Gastrocnemius medialis (tissue), 4 donors: ENCODE results near the gene ZKSCAN4. TPM values are rescaled to one million over a fixed set of nuclear protein-coding genes. Genes with fewer than 3 reads are reported as not detected.

ENCODE experiments used
- ATAC-seq, 2 donors: fragments of 150-250 bp; one replicate each; pipeline ENCODE4 v1.9.1; 2016
- DNase-seq, 2 donors: peaks; one replicate each; pipeline ENCODE4 v3.0.0-alpha.2; 2019
- H3K27ac ChIP-seq, 4 donors: fragments of 200-600 bp; sonication (generic); 1 replicate in 1 of 4; 2 replicates in 3 of 4; pipeline ENCODE4 v1.5.1; 2016 to 2018; ENCODE audit warnings: mild to moderate bottlenecking in 2 of 4, moderate library complexity in 1 of 4
- H3K27me3 ChIP-seq, 3 donors: fragments of 200-600 bp; sonication (generic) in 2 of 3; 1 replicate in 1 of 3; 2 replicates in 2 of 3; pipeline versions ENCODE4 v1.5.1 to v1.6.0; 2016 to 2019; ENCODE audit warnings: mild to moderate bottlenecking in 1 of 3, moderate library complexity in 1 of 3
- H3K36me3 ChIP-seq, 2 donors: fragments of 200-600 bp; sonication (generic) in 1 of 2; one replicate each; pipeline ENCODE4 v1.5.1; 2017 to 2018
- H3K4me1 ChIP-seq, 2 donors: fragments of 200-600 bp; sonication (generic) in 1 of 2; one replicate each; pipeline ENCODE4 v1.5.1; 2016 to 2017; ENCODE audit warnings: mild to moderate bottlenecking in 2 of 2
- H3K4me3 ChIP-seq, 4 donors: fragments of 200-600 bp; sonication (generic) in 3 of 4; 1 replicate in 1 of 4; 2 replicates in 3 of 4; pipeline ENCODE4 v1.5.1; 2016 to 2019; ENCODE audit warnings: mild to moderate bottlenecking in 2 of 4
- H3K9me3 ChIP-seq, 3 donors: fragments of 200-600 bp; sonication (generic) in 2 of 3; 1 replicate in 1 of 3; 2 replicates in 2 of 3; pipeline ENCODE4 v1.5.1; 2016 to 2019
- POLR2A ChIP-seq, 2 donors: fragments of 450-650 bp; IDR thresholded peaks; one replicate each; pipeline ENCODE4 v1.6.1; 2017; ENCODE audit warnings: antibody characterized with exemption in 2 of 2, mild to moderate bottlenecking in 2 of 2, moderate library complexity in 2 of 2
- in situ Hi-C, 4 donors: fragments of 200-750 bp; cut with MboI; loops; one replicate each; pipeline versions ENCODE4 v1.15.0 to v1.8.0; 2017; ENCODE audit warnings: low sequenced_read_pairs in 4 of 4
- intact Hi-C: fragments of 100-400 bp; cut with DNase I; formaldehyde crosslinking; loops from one replicate; pipeline ENCODE4 v1.15.1; 2023; ENCODE audit warnings: low total_unique reads
- total RNA-seq, 4 donors: library from RNA; depleted of rRNA; stranded (reverse); fragments of >200 nt; gene quantifications; one replicate each; pipeline versions ENCODE4 v1.1.0 to v1.2.3, GENCODE V29; 2016
- TF ChIP-seq, protein P1 (sequence below), 5 experiments: fragments of 450-650 bp in 3 of 5; fragments of 200-600 bp in 2 of 5; sonication (generic) in 2 of 5; IDR thresholded peaks in 4 of 5; conservative IDR thresholded peaks in 1 of 5; 1 replicate in 4 of 5; 2 replicates in 1 of 5; pipeline ENCODE4 v1.5.1; 2016 to 2019; ENCODE audit warnings: antibody characterized with exemption in 5 of 5, mild to moderate bottlenecking in 3 of 5, moderate library complexity in 3 of 5

The ZKSCAN4 gene
- total RNA-seq, 4 donors from 2014 or later, result 0.82 to 3.3 (median 1.1) TPM

DNA sequence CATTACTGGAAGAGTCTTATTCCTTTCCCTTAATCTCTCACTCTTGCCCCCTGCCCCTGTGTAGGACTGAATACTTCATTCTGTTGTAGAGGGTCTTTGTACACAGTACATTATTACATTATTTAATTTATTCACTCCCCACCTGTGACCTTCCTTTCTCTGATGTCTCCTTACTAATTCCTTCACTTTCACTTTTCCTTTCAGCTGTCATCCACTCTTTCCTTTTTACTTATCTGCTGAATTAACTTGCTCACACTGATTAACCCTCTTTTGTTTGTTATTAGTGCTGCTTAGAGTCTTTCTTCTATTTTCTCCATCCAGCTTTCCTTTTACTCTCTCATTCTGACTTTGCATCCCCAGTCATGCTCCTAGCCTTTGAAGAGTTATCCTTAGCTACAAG, 22.8 kb upstream of the ZKSCAN4 start:
- TF ChIP-seq, protein P1, sequence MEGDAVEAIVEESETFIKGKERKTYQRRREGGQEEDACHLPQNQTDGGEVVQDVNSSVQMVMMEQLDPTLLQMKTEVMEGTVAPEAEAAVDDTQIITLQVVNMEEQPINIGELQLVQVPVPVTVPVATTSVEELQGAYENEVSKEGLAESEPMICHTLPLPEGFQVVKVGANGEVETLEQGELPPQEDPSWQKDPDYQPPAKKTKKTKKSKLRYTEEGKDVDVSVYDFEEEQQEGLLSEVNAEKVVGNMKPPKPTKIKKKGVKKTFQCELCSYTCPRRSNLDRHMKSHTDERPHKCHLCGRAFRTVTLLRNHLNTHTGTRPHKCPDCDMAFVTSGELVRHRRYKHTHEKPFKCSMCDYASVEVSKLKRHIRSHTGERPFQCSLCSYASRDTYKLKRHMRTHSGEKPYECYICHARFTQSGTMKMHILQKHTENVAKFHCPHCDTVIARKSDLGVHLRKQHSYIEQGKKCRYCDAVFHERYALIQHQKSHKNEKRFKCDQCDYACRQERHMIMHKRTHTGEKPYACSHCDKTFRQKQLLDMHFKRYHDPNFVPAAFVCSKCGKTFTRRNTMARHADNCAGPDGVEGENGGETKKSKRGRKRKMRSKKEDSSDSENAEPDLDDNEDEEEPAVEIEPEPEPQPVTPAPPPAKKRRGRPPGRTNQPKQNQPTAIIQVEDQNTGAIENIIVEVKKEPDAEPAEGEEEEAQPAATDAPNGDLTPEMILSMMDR (IDR thresholded peaks at IDR 0.05 in 4 of 5, conservative IDR thresholded peaks at IDR 0.05 in 1 of 5), result no peak
- TF ChIP-seq POLR2A (IDR thresholded peaks at IDR 0.05), result no peak
- ATAC-seq (no peak), DNase-seq (no peak)
- H3K36me3 ChIP-seq, result peaks cover 2 to 63% of the 10 kb centered on the region in 2 donors
- in situ Hi-C loops (loop anchor here in 1 of 4 donors (25.0 kb wide), 1 partner anchor 138 kb away; the partner anchor contains the start of gene ZKSCAN8), intact Hi-C loops (no loop called here)
- no peaks in the 10 kb centered on the region for H3K9me3 ChIP-seq
- H3K4me1 ChIP-seq, result peaks cover 0 to under 1% of the 10 kb centered on the region in 2 donors
- H3K27ac ChIP-seq, result no peak overlapping the region
- no peak overlapping the region for H3K4me3 ChIP-seq
- no peaks in the 10 kb centered on the region for H3K27me3 ChIP-seq

DNA sequence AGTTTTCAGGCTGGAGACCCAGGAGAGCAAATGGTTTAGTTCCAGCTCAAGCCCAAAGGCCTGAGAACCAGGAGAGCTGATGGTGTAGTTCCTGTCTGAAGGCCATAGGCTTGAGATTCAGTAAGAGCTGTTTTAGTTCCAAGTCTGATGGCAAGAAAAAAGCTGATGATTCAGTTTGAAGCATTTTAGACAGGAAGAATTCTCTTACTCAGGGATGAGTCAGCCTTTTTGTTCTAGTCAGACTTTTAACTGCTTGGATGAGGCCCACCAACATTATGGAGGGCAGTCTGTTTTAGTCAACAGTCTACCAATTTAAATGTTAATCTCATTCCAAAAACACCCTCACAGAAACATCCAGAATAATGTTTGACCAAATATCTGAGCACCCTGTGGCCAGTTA, 17.4 kb upstream of the ZKSCAN4 start:
- no peak for ATAC-seq

DNA sequence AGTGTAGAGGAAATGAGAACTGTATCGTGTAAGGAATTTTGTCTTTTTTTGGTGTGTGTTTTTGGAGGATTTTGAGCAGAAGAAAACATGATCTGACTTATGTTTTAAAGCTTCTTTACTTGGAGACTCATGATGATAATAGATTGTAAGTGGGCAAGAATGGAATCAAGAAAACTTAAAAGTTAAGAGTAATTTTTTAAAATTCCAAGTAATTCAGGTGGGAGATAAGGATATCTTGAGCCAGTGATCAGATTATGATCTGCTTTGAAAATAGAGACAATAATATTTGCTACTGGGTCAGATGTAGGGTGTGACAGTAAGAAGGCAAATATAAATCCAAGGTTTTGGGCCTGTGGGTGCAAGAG, 15.6 kb upstream of the ZKSCAN4 start:
- Histone ChIP-seq H3K27me3 (no peaks in the 10 kb centered on the region), H3K4me3 (peak overlapping the region; percentile 70 to 98 (median 92)), H3K27ac (peak overlapping the region; percentile 76 to 81 (median 80)), H3K36me3 (peaks cover 0 to 12% of the 10 kb centered on the region in 2 donors), H3K9me3 (no peaks in the 10 kb centered on the region), H3K4me1 (peaks cover 15 to 27% of the 10 kb centered on the region in 2 donors)
- intact Hi-C loops, result loop anchor here (2.0 to 5.0 kb wide), 4 partner anchors 70 to 790 kb away; partner anchors contain the start of genes ZKSCAN8 and ZSCAN31
- in situ Hi-C loops, result loop anchor here in 3 of 4 donors (10.0 to 25.0 kb wide), 3 partner anchors 87 to 133 kb away; partner anchors contain the start of gene ZKSCAN8 (in 1 of the 3)
- DNase-seq, result no peak
- ATAC-seq, result no peak
- TF ChIP-seq POLR2A (IDR thresholded peaks at IDR 0.05), result no peak
- TF ChIP-seq, protein P1 (IDR thresholded peaks at IDR 0.05 in 4 of 5, conservative IDR thresholded peaks at IDR 0.05 in 1 of 5), result no peak

More for the DNA sequence above, 17.4 kb upstream of the ZKSCAN4 start:
- no peak for DNase-seq
- no peak overlapping the region for H3K4me3 ChIP-seq
- TF ChIP-seq, protein P1 (IDR thresholded peaks at IDR 0.05 in 4 of 5, conservative IDR thresholded peaks at IDR 0.05 in 1 of 5), result no peak
- no peak for TF ChIP-seq POLR2A (IDR thresholded peaks at IDR 0.05)
- no peaks in the 10 kb centered on the region for H3K9me3 ChIP-seq
- no peaks in the 10 kb centered on the region for H3K27me3 ChIP-seq
- no peak overlapping the region for H3K27ac ChIP-seq
- H3K4me1 ChIP-seq, result peaks cover 15 to 27% of the 10 kb centered on the region in 2 donors
- in situ Hi-C loops, result loop anchor here in 3 of 4 donors (10.0 to 25.0 kb wide), 3 partner anchors 85 to 135 kb away; partner anchors contain the start of gene ZKSCAN8 (in 1 of the 3)
- intact Hi-C loops, result loop anchor here (5.0 kb wide), 3 partner anchors 68 to 792 kb away; partner anchors contain the start of genes ZKSCAN8 and ZSCAN31
- peaks cover 2 to 30% of the 10 kb centered on the region in 2 donors for H3K36me3 ChIP-seq

DNA sequence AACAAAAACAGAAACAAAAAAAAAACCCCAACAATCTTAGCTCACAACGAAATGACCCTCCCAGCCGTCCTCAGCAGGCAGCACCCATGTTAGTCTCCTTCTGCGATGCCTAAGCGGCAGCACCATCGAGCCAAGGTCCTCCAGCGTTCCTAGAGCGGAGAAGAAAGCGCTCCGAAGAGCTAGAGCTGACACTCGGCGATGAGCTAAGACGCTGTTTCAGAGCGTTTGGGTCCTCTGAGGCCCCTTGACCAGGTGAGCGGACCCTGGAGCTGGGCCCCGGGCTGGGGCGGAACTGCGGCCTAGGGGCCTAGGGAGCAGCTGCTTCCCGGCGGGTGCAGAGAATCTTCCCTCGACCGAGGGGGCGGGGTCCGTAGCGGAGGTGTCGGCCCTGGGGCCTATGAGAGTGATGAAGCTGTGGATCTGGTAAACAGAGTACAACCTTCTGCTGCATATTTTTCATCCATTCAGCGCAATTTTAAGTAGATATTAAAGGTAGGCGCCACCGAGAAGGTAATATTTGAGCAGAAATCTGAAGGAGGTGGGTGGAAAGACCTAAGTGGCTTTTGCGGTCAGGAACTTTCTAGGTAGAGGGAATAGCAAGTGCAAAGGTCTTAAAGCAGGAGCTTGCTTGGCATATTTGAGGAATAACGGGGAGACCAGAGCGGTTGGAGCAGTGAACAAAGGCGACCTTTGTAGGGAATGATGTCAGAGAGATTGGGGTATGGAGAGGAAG, 15.1 kb upstream of the ZKSCAN4 start, which contains the start of gene ZSCAN26:
Gene ZSCAN26 (plus strand): TSS at position 182 of the 733 bp plus-strand sequence. CDS start 4,777 bp downstream, outside the sequence.
- TF ChIP-seq, protein P1 (IDR thresholded peaks at IDR 0.05 in 4 of 5, conservative IDR thresholded peaks at IDR 0.05 in 1 of 5), result no peak
- peak in 1 of 2 donors; percentile 22 for TF ChIP-seq POLR2A (IDR thresholded peaks at IDR 0.05)
- Histone ChIP-seq H3K4me1 (peaks cover 15 to 27% of the 10 kb centered on the region in 2 donors), H3K27ac (peak within 1 kb of the TSS; percentile 76 to 81 (median 80)), H3K27me3 (no peaks in the 10 kb centered on the region), H3K36me3 (peaks cover 0 to 6% of the 10 kb centered on the region in 2 donors), H3K9me3 (no peaks in the 10 kb centered on the region), H3K4me3 (peak within 1 kb of the TSS; percentile 70 to 98 (median 92))
- in situ Hi-C loops (loop anchor here in 3 of 4 donors (10.0 to 25.0 kb wide), 3 partner anchors 88 to 132 kb away; partner anchors contain the start of gene ZKSCAN8 (in 1 of the 3)), intact Hi-C loops (loop anchor here (2.0 to 5.0 kb wide), 4 partner anchors 70 to 790 kb away; partner anchors contain the start of genes ZKSCAN8 and ZSCAN31)
- DNase-seq (peak; percentile 64 to 71), ATAC-seq (peak; percentile 97 to 99)
